WTC11 (cell line): Measurements from ENCODE around the gene PCDHA9.
"Not testable (repeated sequence)": the region's sequence is repeated elsewhere in the genome, so short reads cannot be mapped to it uniquely, and the experiment has no call there.

ENCODE experiments used
- NR2C2 ChIP-seq: sonication (generic); formaldehyde crosslinking; IDR thresholded peaks from 2 replicates; pipeline ENCODE4 v1.8.0; 2022; ENCODE audit warnings: mild to moderate bottlenecking, missing genetic modification reagents
- TF ChIP-seq, protein P1 (sequence below): fragments of 200-600 bp; IDR thresholded peaks from 2 replicates; pipeline ENCODE4 v1.8.0; 2022; ENCODE audit warnings: antibody characterized with exemption
- TF ChIP-seq, protein P2 (sequence below): sonication (generic); formaldehyde crosslinking; conservative IDR thresholded peaks from 2 replicates; pipeline ENCODE4 v1.8.1; 2023; ENCODE audit warnings: mild to moderate bottlenecking, low read depth, missing genetic modification reagents, moderate library complexity
- TF ChIP-seq, protein P3 (sequence below): sonication (generic); formaldehyde crosslinking; IDR thresholded peaks from 2 replicates; pipeline ENCODE4 v1.8.0; 2022; ENCODE audit warnings: mild to moderate bottlenecking, missing genetic modification reagents
- TF ChIP-seq, protein P4 (sequence below): fragments of 250-450 bp; sonication (Bioruptor Pico); IDR thresholded peaks from 2 replicates; pipeline ENCODE4 v1.9.0; 2021; ENCODE audit warnings: mild to moderate bottlenecking, borderline replicate concordance

DNA sequence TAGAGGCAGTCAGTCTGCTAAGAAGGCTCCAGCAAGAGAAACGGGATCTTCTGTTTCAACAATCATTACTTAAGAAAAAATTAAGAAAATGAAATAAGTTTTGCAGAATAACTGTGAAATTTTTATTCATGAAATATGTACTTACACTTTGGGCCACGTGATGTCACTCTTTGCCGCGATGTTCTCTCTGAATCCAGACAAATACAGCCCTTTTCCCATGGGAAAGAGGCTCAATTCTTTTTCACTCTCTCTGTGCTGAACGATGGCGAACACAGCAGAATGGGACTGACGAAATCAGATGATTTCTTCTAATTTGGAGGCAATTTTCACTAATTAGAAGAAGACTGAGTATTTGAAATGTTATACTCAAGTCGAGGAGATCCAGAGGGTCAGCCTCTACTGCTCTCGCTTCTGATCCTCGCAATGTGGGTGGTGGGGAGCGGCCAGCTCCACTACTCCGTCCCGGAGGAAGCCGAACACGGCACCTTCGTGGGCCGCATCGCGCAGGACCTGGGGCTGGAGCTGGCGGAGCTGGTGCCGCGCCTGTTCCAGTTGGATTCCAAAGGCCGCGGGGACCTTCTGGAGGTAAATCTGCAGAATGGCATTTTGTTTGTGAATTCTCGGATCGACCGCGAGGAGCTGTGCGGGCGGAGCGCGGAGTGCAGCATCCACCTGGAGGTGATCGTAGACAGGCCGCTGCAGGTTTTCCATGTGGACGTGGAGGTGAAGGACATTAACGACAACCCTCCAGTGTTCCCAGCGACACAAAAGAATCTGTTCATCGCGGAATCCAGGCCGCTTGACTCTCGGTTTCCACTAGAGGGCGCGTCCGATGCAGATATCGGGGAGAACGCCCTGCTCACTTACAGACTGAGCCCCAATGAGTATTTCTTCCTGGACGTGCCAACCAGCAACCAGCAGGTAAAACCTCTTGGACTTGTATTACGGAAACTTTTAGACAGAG lies at the start of gene PCDHA9:
- TF ChIP-seq, protein P1, sequence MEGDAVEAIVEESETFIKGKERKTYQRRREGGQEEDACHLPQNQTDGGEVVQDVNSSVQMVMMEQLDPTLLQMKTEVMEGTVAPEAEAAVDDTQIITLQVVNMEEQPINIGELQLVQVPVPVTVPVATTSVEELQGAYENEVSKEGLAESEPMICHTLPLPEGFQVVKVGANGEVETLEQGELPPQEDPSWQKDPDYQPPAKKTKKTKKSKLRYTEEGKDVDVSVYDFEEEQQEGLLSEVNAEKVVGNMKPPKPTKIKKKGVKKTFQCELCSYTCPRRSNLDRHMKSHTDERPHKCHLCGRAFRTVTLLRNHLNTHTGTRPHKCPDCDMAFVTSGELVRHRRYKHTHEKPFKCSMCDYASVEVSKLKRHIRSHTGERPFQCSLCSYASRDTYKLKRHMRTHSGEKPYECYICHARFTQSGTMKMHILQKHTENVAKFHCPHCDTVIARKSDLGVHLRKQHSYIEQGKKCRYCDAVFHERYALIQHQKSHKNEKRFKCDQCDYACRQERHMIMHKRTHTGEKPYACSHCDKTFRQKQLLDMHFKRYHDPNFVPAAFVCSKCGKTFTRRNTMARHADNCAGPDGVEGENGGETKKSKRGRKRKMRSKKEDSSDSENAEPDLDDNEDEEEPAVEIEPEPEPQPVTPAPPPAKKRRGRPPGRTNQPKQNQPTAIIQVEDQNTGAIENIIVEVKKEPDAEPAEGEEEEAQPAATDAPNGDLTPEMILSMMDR = peak; percentile 30
- TF ChIP-seq, protein P2, sequence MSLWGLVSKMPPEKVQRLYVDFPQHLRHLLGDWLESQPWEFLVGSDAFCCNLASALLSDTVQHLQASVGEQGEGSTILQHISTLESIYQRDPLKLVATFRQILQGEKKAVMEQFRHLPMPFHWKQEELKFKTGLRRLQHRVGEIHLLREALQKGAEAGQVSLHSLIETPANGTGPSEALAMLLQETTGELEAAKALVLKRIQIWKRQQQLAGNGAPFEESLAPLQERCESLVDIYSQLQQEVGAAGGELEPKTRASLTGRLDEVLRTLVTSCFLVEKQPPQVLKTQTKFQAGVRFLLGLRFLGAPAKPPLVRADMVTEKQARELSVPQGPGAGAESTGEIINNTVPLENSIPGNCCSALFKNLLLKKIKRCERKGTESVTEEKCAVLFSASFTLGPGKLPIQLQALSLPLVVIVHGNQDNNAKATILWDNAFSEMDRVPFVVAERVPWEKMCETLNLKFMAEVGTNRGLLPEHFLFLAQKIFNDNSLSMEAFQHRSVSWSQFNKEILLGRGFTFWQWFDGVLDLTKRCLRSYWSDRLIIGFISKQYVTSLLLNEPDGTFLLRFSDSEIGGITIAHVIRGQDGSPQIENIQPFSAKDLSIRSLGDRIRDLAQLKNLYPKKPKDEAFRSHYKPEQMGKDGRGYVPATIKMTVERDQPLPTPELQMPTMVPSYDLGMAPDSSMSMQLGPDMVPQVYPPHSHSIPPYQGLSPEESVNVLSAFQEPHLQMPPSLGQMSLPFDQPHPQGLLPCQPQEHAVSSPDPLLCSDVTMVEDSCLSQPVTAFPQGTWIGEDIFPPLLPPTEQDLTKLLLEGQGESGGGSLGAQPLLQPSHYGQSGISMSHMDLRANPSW (CRISPR knock-in tag) = not testable (repeated sequence)
- TF ChIP-seq, protein P3, sequence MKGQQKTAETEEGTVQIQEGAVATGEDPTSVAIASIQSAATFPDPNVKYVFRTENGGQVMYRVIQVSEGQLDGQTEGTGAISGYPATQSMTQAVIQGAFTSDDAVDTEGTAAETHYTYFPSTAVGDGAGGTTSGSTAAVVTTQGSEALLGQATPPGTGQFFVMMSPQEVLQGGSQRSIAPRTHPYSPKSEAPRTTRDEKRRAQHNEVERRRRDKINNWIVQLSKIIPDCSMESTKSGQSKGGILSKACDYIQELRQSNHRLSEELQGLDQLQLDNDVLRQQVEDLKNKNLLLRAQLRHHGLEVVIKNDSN (CRISPR knock-in tag) = not testable (repeated sequence)
- not testable (repeated sequence) for TF ChIP-seq NR2C2 (CRISPR knock-in tag)
- TF ChIP-seq, protein P4, sequence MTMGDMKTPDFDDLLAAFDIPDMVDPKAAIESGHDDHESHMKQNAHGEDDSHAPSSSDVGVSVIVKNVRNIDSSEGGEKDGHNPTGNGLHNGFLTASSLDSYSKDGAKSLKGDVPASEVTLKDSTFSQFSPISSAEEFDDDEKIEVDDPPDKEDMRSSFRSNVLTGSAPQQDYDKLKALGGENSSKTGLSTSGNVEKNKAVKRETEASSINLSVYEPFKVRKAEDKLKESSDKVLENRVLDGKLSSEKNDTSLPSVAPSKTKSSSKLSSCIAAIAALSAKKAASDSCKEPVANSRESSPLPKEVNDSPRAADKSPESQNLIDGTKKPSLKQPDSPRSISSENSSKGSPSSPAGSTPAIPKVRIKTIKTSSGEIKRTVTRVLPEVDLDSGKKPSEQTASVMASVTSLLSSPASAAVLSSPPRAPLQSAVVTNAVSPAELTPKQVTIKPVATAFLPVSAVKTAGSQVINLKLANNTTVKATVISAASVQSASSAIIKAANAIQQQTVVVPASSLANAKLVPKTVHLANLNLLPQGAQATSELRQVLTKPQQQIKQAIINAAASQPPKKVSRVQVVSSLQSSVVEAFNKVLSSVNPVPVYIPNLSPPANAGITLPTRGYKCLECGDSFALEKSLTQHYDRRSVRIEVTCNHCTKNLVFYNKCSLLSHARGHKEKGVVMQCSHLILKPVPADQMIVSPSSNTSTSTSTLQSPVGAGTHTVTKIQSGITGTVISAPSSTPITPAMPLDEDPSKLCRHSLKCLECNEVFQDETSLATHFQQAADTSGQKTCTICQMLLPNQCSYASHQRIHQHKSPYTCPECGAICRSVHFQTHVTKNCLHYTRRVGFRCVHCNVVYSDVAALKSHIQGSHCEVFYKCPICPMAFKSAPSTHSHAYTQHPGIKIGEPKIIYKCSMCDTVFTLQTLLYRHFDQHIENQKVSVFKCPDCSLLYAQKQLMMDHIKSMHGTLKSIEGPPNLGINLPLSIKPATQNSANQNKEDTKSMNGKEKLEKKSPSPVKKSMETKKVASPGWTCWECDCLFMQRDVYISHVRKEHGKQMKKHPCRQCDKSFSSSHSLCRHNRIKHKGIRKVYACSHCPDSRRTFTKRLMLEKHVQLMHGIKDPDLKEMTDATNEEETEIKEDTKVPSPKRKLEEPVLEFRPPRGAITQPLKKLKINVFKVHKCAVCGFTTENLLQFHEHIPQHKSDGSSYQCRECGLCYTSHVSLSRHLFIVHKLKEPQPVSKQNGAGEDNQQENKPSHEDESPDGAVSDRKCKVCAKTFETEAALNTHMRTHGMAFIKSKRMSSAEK = not testable (repeated sequence)
